ENCODE results near the gene MCF2L.
"Not testable (repeated sequence)": the region's sequence is repeated elsewhere in the genome, so short reads cannot be mapped to it uniquely, and the experiment has no call there.

DNA sequence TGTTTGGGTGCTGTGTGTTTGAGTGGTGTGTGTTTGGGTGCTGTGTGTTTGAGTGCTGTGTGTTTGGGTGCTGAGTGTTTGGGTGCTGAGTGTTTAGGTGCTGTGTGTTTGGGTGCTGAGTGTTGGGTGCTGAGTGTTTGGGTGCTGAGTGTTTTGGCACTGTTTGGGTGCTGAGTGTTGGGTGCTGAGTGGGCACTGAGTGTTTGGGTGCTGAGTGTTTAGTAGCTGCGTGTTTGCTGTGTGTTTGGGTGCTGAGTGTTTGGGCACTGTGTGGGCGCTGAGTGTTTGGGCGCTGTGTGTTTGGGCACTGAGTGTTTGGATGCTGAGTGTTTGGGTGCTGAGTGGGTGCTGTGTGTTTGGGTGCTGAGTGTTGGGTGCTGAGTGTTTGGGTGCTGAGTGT is 88.5 kb downstream of the MCF2L start:
- TF ChIP-seq EZH2 (IDR thresholded peaks at IDR 0.05): not testable (repeated sequence)
- TF ChIP-seq, protein P1, sequence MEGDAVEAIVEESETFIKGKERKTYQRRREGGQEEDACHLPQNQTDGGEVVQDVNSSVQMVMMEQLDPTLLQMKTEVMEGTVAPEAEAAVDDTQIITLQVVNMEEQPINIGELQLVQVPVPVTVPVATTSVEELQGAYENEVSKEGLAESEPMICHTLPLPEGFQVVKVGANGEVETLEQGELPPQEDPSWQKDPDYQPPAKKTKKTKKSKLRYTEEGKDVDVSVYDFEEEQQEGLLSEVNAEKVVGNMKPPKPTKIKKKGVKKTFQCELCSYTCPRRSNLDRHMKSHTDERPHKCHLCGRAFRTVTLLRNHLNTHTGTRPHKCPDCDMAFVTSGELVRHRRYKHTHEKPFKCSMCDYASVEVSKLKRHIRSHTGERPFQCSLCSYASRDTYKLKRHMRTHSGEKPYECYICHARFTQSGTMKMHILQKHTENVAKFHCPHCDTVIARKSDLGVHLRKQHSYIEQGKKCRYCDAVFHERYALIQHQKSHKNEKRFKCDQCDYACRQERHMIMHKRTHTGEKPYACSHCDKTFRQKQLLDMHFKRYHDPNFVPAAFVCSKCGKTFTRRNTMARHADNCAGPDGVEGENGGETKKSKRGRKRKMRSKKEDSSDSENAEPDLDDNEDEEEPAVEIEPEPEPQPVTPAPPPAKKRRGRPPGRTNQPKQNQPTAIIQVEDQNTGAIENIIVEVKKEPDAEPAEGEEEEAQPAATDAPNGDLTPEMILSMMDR (IDR thresholded peaks at IDR 0.05): not testable (repeated sequence)
